GM23338 (cell line): ENCODE results near the gene GALM. TPM values are rescaled to one million over a fixed set of nuclear protein-coding genes. Genes with fewer than 3 reads are reported as not detected.

Experiments
- ATAC-seq: fragments of 200-7000 bp; cut with Tn5 transposase; 3 replicates; pipeline ENCODE4 v1.9.1; 2020
- DNase-seq: peaks from one replicate; pipeline ENCODE4 v3.0.0-alpha.2; 2015; ENCODE audit warnings: low spot score
- H2AFZ ChIP-seq: fragments of 200-600 bp; sonication (generic); 2 replicates; pipeline ENCODE4 v1.8.0; 2016; ENCODE audit warnings: antibody characterized with exemption, mild to moderate bottlenecking, moderate library complexity
- H3F3A ChIP-seq: fragments of 200-600 bp; sonication (generic); replicated peaks from 2 replicates; pipeline ENCODE4 v1.8.0; 2017; ENCODE audit warnings: antibody characterized with exemption, mixed run types, low read depth
- H3K27ac ChIP-seq: fragments of 200-600 bp; sonication (generic); 2 replicates; pipeline ENCODE4 v1.6.1; 2016; ENCODE audit warnings: low read depth
- H3K27me3 ChIP-seq: fragments of 200-600 bp; sonication (generic); 2 replicates; pipeline ENCODE4 v1.8.0; 2016; ENCODE audit warnings: mild to moderate bottlenecking, mixed run types, moderate library complexity; ENCODE audit not compliant: insufficient read depth
- H3K36me3 ChIP-seq: fragments of 200-600 bp; sonication (generic); 2 replicates; pipeline ENCODE4 v1.8.0; 2016; ENCODE audit warnings: mild to moderate bottlenecking; ENCODE audit not compliant: insufficient read depth
- H3K4me1 ChIP-seq: fragments of 200-600 bp; sonication (generic); 2 replicates; pipeline ENCODE4 v1.8.0; 2016; ENCODE audit warnings: mild to moderate bottlenecking, moderate library complexity; ENCODE audit not compliant: insufficient read depth
- H3K4me2 ChIP-seq: fragments of 200-600 bp; sonication (generic); 2 replicates; pipeline ENCODE4 v1.7.1; 2017; ENCODE audit warnings: mixed run types
- H3K4me3 ChIP-seq: fragments of 200-600 bp; sonication (generic); 2 replicates; pipeline ENCODE4 v1.6.1; 2016; ENCODE audit warnings: mixed run types
- H3K79me2 ChIP-seq: fragments of 200-600 bp; sonication (generic); replicated peaks from 2 replicates; pipeline ENCODE4 v1.8.0; 2017; ENCODE audit warnings: mild to moderate bottlenecking; ENCODE audit not compliant: insufficient read depth
- H3K9me2 ChIP-seq: fragments of 200-600 bp; sonication (generic); 2 replicates; pipeline ENCODE4 v1.8.0; 2017; ENCODE audit not compliant: insufficient read depth
- H4K20me1 ChIP-seq: fragments of 200-600 bp; sonication (generic); replicated peaks from 2 replicates; pipeline ENCODE4 v1.8.0; 2017; ENCODE audit warnings: mild to moderate bottlenecking; ENCODE audit not compliant: insufficient read depth
- H3K27ac Mint-ChIP-seq: 2 replicates; pipeline ENCODE4 v1.8.0; 2020; ENCODE audit warnings: inconsistent platforms, mild to moderate bottlenecking, moderate library complexity, mixed read lengths
- H3K27me3 Mint-ChIP-seq: 3 replicates; pipeline ENCODE4 v1.8.0; 2022; ENCODE audit warnings: low read depth, mild to moderate bottlenecking, moderate library complexity, mixed read lengths, inconsistent platforms; ENCODE audit not compliant: insufficient read depth, poor library complexity
- H3K36me3 Mint-ChIP-seq: 3 replicates; pipeline ENCODE4 v1.8.0; 2021; ENCODE audit warnings: low read depth, mild to moderate bottlenecking, inconsistent platforms, moderate library complexity, mixed read lengths
- H3K4me1 Mint-ChIP-seq: 3 replicates; pipeline ENCODE4 v1.8.0; 2020; ENCODE audit warnings: mild to moderate bottlenecking, inconsistent platforms, mixed read lengths
- H3K4me3 Mint-ChIP-seq: 3 replicates; pipeline ENCODE4 v1.8.0; 2021; ENCODE audit warnings: moderate library complexity, mild to moderate bottlenecking, inconsistent platforms, mixed read lengths
- H3K9me3 Mint-ChIP-seq: 3 replicates; pipeline ENCODE4 v1.8.0; 2020; ENCODE audit warnings: moderate library complexity, mild to moderate bottlenecking, inconsistent platforms, mixed read lengths
- CREB1 ChIP-seq: fragments of 250-450 bp; sonication (Bioruptor Pico); IDR thresholded peaks from 2 replicates; pipeline ENCODE4 v1.5.0; 2020; ENCODE audit warnings: low read depth, mild to moderate bottlenecking, moderate library complexity
- CTCF ChIP-seq, 2 experiments: fragments of 200-600 bp in 1 of 2; sonication (generic) in 1 of 2; conservative IDR thresholded peaks; 2 replicates each; pipeline versions ENCODE4 v1.5.1 to v1.6.1; 2016 to 2017; ENCODE audit warnings: antibody characterized with exemption in 2 of 2, low read depth in 2 of 2, mild to moderate bottlenecking in 2 of 2, moderate library complexity in 1 of 2
- EZH2 ChIP-seq: fragments of 200-600 bp; sonication (generic); IDR thresholded peaks from one replicate; pipeline ENCODE4 v1.8.0; 2017; ENCODE audit warnings: antibody characterized with exemption, mild to moderate bottlenecking, low read depth; ENCODE audit not compliant: unreplicated experiment
- EZH2phosphoT487 ChIP-seq: fragments of 200-600 bp; sonication (generic); IDR thresholded peaks from one replicate; pipeline ENCODE4 v1.8.1; 2018; ENCODE audit warnings: antibody characterized with exemption; ENCODE audit not compliant: unreplicated experiment
- JUNB ChIP-seq: IDR thresholded peaks from one replicate; pipeline ENCODE4 v1.6.1; 2016; ENCODE audit warnings: antibody characterized with exemption; ENCODE audit not compliant: unreplicated experiment
- NANOG ChIP-seq: IDR thresholded peaks from 2 replicates; pipeline ENCODE4 v1.6.1; 2016; ENCODE audit warnings: antibody characterized with exemption, borderline replicate concordance
- POLR2AphosphoS5 ChIP-seq: IDR thresholded peaks from 2 replicates; pipeline ENCODE4 v1.6.1; 2016; ENCODE audit warnings: antibody characterized with exemption, low read depth
- REST ChIP-seq: IDR thresholded peaks from one replicate; pipeline ENCODE4 v1.6.1; 2018; ENCODE audit warnings: antibody characterized with exemption; ENCODE audit not compliant: unreplicated experiment
- STAT1 ChIP-seq: IDR thresholded peaks from one replicate; pipeline ENCODE4 v1.6.1; 2016; ENCODE audit warnings: antibody characterized with exemption; ENCODE audit not compliant: unreplicated experiment
- polyA plus RNA-seq: library from polyadenylated mRNA; unstranded; fragments of >200 nt; fragmentation: Nextera tagmentation; extraction: Ambion mirVana; gene quantifications from 2 replicates; pipeline ENCODE4 v1.2.1, GENCODE V29; 2016
- total RNA-seq: library from RNA; depleted of rRNA; stranded (reverse); fragments of >200 nt; shearing (Covaris generic); gene quantifications from 2 replicates; pipeline ENCODE4 v1.2.3, GENCODE V29; 2014

GALM gene
- total and polyA plus RNA-seq, 2 experiments from 2014 or later, result 9.3 to 21.6 TPM

- H3K36me3 Mint-ChIP-seq, result peaks cover 7% of the 10 kb centered on the region
- ATAC-seq, result peak; percentile 84
- no peak overlapping the region for H3K4me3 Mint-ChIP-seq
- Histone ChIP-seq H3K36me3 (no peaks in the 10 kb centered on the region), H3K4me2 (no peak overlapping the region), H3F3A (no peaks in the 10 kb centered on the region), H3K27ac (peak overlapping the region; percentile 61; the same call in 1 of the 2 replicates), H2AFZ (no peak overlapping the region), H3K9me2 (no peaks in the 10 kb centered on the region), H3K27me3 (no peaks in the 10 kb centered on the region), H4K20me1 (no peaks in the 10 kb centered on the region), H3K79me2 (no peaks in the 10 kb centered on the region), H3K4me3 (no peak overlapping the region), H3K4me1 (peaks cover 7% of the 10 kb centered on the region; the same call in 1 of the 2 replicates)
- peaks cover 4% of the 10 kb centered on the region for H3K27me3 Mint-ChIP-seq
- peak; percentile 29 for DNase-seq
- TF ChIP-seq STAT1 (no peak), CREB1 (no peak), EZH2 (no peak), JUNB (no peak), NANOG (no peak), POLR2AphosphoS5 (no peak), EZH2phosphoT487 (no peak)
- H3K9me3 Mint-ChIP-seq, result peaks cover 4% of the 10 kb centered on the region
- H3K27ac Mint-ChIP-seq, result peak overlapping the region; percentile 29; the same call in 1 of the 2 replicates
- H3K4me1 Mint-ChIP-seq, result peaks cover 14% of the 10 kb centered on the region
These were observed 43.1 kb downstream of the GALM start for GRCh38 chr2:38708900-38709566.

GRCh38 chr2:38709567-38710194, 43.8 kb downstream of the GALM start:
- peaks cover 14% of the 10 kb centered on the region for H3K4me1 Mint-ChIP-seq
- H3K4me3 Mint-ChIP-seq, result no peak overlapping the region
- H3K4me1 ChIP-seq, result peaks cover 7% of the 10 kb centered on the region; the same call in 1 of the 2 replicates
- H3K79me2 ChIP-seq, result no peaks in the 10 kb centered on the region
- peaks cover 7% of the 10 kb centered on the region for H3K36me3 Mint-ChIP-seq
- H3K27me3 Mint-ChIP-seq, result peaks cover 4% of the 10 kb centered on the region
- no peak overlapping the region for H3K27ac ChIP-seq
- no peak overlapping the region for H2AFZ ChIP-seq
- H3K9me2 ChIP-seq, result no peaks in the 10 kb centered on the region
- H3K27ac Mint-ChIP-seq, result no peak overlapping the region
- no peaks in the 10 kb centered on the region for H3F3A ChIP-seq
- no peaks in the 10 kb centered on the region for H4K20me1 ChIP-seq
- H3K36me3 ChIP-seq, result no peaks in the 10 kb centered on the region
- no peaks in the 10 kb centered on the region for H3K27me3 ChIP-seq
- ATAC-seq (no peak), DNase-seq (no peak)
- no peak overlapping the region for H3K4me2 ChIP-seq
- no peak overlapping the region for H3K4me3 ChIP-seq
- H3K9me3 Mint-ChIP-seq, result peaks cover 4% of the 10 kb centered on the region
- no peak for TF ChIP-seq NANOG
- no peak for TF ChIP-seq CTCF (conservative IDR thresholded peaks at IDR 0.05; ENCODE audit: low read depth in 2 of 2)
- no peak for TF ChIP-seq EZH2
- no peak for TF ChIP-seq JUNB
- TF ChIP-seq EZH2phosphoT487, result no peak
- no peak for TF ChIP-seq POLR2AphosphoS5
- no peak for TF ChIP-seq REST
- TF ChIP-seq STAT1, result no peak
